Renal pelvis (tissue), 3 donors: ENCODE results near the gene NOSTRIN. TPM values are rescaled to one million over a fixed set of nuclear protein-coding genes. Genes with fewer than 3 reads are reported as not detected.

Experiments
- polyA plus RNA-seq, 3 donors: library from polyadenylated mRNA; unstranded; fragments of 120-200 nt; gene quantifications; one replicate each; pipeline ENCODE4 v1.2.1, GENCODE V29; 2013; ENCODE audit not compliant: insufficient read length in 3 of 3

NOSTRIN gene
- polyA plus RNA-seq, 3 donors = 30.4 to 37.4 (median 30.6) TPM

Other genes starting within 250 kb of the NOSTRIN start
- 10 to 100 TPM; 15.5 to 21.2 (median 18.6) TPM for gene SPC25, start 87.8 kb downstream of the NOSTRIN start, polyA plus RNA-seq
- gene G6PC2, start 98.7 kb downstream of the NOSTRIN start, polyA plus RNA-seq = under 1 TPM in 2 of 3 donors, not detected in 1; 0.09 to 0.24 TPM
- under 1 TPM in 1 of 3 donors, not detected in 2; 0.09 TPM for gene ABCB11, start 228.7 kb downstream of the NOSTRIN start, polyA plus RNA-seq